T-cell (primary cell): ENCODE measurements around the gene KIAA1614. TPM values are rescaled to one million over a fixed set of nuclear protein-coding genes. Genes with fewer than 3 reads are reported as not detected.
A peak's percentile ranks its signal among the peaks of the same experiment; 100 is the strongest.
"Not testable (repeated sequence)": the region's sequence is repeated elsewhere in the genome, so short reads cannot be mapped to it uniquely, and the experiment has no call there.

ENCODE experiments used
- ATAC-seq, 4 experiments: fragments of 200-7000 bp in 3 of 4; fragments of 150-1000 bp in 1 of 4; cut with Tn5 transposase; replicated peaks in 1 of 4; 1 replicate in 3 of 4; 2 replicates in 1 of 4; pipeline ENCODE4 v1.10.0; 2021; ENCODE audit warnings: moderate library complexity in 3 of 4, mild to moderate bottlenecking in 2 of 4, moderate number of reproducible peaks in 1 of 4
- CTCF ChIA-PET, 2 donors: fragments of 300-600 bp; sonication (Branson Sonifier 250); formaldehyde crosslinking; loops; one replicate each; lab custom pipeline; 2022; ENCODE audit warnings: antibody characterized with exemption in 2 of 2; lab: Charles Lee
- POLR2A ChIA-PET, 2 donors: fragments of 300-600 bp; sonication (Branson Sonifier 250); formaldehyde crosslinking; loops; one replicate each; lab custom pipeline; 2022; ENCODE audit warnings: antibody characterized with exemption in 2 of 2; lab: Charles Lee
- DNase-seq, 35 experiments: peaks; one replicate each; pipeline versions ENCODE4 v3.0.0 to v3.0.0-alpha.2; 2013 to 2023
- H3K27ac ChIP-seq: one replicate; pipeline ENCODE4 v1.5.1; 2013; ENCODE audit warnings: low read length
- H3K27me3 ChIP-seq, 2 experiments: replicated peaks in 1 of 2; 1 replicate in 1 of 2; 2 replicates in 1 of 2; pipeline versions ENCODE4 v1.6.1 to v1.7.0; 2013; ENCODE audit warnings: low read length in 1 of 2, mixed read lengths in 1 of 2; ENCODE audit not compliant: control insufficient read depth in 2 of 2, insufficient read depth in 2 of 2; ENCODE audit errors: extremely low read depth in 1 of 2
- H3K36me3 ChIP-seq, 2 donors: 1 replicate in 1 of 2; 2 replicates in 1 of 2; pipeline versions ENCODE4 v1.6.1 to v1.7.0; 2013; ENCODE audit warnings: low read length in 1 of 2; ENCODE audit not compliant: control insufficient read depth in 2 of 2, insufficient read depth in 1 of 2; ENCODE audit errors: extremely low read depth in 1 of 2
- H3K4me1 ChIP-seq, 2 experiments: 1 replicate in 1 of 2; 2 replicates in 1 of 2; pipeline versions ENCODE4 v1.6.1 to v1.7.0; 2013; ENCODE audit warnings: low read length in 2 of 2, mixed read lengths in 1 of 2; ENCODE audit not compliant: insufficient read depth in 2 of 2, control insufficient read depth in 1 of 2; ENCODE audit errors: extremely low read depth in 1 of 2
- H3K4me3 ChIP-seq, 2 donors: 1 replicate in 1 of 2; 2 replicates in 1 of 2; pipeline versions ENCODE4 v1.5.1 to v1.7.0; 2013; ENCODE audit warnings: mild to moderate bottlenecking in 2 of 2, low read length in 1 of 2, moderate library complexity in 1 of 2; ENCODE audit not compliant: control insufficient read depth in 1 of 2; ENCODE audit errors: extremely low read depth in 1 of 2
- H3K9me3 ChIP-seq: 2 replicates; pipeline ENCODE4 v1.7.0; 2013
- H3K27ac Mint-ChIP-seq, 2 donors: one replicate each; pipeline ENCODE4 v1.8.0; 2020 to 2021; ENCODE audit warnings: mild to moderate bottlenecking in 2 of 2, mixed read lengths in 2 of 2
- H3K27me3 Mint-ChIP-seq, 2 donors: one replicate each; pipeline ENCODE4 v1.8.0; 2021 to 2022; ENCODE audit warnings: mixed read lengths in 2 of 2
- H3K36me3 Mint-ChIP-seq: one replicate; pipeline ENCODE4 v1.8.0; 2021; ENCODE audit warnings: mixed read lengths
- H3K4me1 Mint-ChIP-seq, 3 donors: one replicate each; pipeline ENCODE4 v1.8.0; 2020 to 2022; ENCODE audit warnings: mixed read lengths in 3 of 3, mild to moderate bottlenecking in 1 of 3
- H3K4me3 Mint-ChIP-seq, 3 donors: one replicate each; pipeline ENCODE4 v1.8.0; 2020 to 2022; ENCODE audit warnings: mild to moderate bottlenecking in 3 of 3, mixed read lengths in 3 of 3, moderate library complexity in 3 of 3
- H3K9me3 Mint-ChIP-seq, 3 donors: one replicate each; pipeline ENCODE4 v1.8.0; 2020 to 2022; ENCODE audit warnings: mixed read lengths in 3 of 3
- WGBS: methylation state at CpG from one replicate; pipeline ENCODE4 v1.1.5; 2013; ENCODE audit warnings: missing lambda C conversion rate; ENCODE audit not compliant: insufficient coverage; 5-methylcytosine and 5-hydroxymethylcytosine counted together
- total RNA-seq, 35 experiments: library from RNA in 6 of 35; stranded (reverse) in 6 of 35; fragments of 120-200 nt in 1 of 35; gene quantifications; one replicate each; pipeline versions ENCODE4 v1.2.1 to v1.2.4 and lab custom pipeline; 2013 to 2026

KIAA1614 gene
- total RNA-seq, 5 donors from 2014 or later (not counting 1 experiment from before 2014, with no cell fraction given), result 0.05 to 0.38 (median 0.20) TPM

DNA sequence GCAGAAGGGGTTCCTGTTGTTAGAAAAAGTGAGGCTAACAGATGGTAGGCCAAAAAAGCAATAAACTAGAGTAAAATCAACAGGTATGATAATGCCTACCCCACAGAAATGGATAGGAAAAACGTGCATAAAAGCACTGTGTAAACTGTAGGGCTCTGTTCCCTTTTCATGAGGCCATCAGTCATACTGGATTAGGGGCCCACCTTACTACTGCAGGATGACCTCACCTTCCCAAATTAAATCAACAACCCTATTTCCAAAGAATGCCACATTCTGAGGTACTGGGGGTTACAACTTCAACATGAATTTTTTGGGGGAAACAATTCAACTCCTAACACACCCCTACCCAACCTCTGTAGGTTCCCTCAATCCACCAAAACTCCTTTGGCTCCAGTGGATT lies 54.9 kb downstream of the KIAA1614 start:
- H3K36me3 ChIP-seq, result peaks cover 6 to 25% of the 10 kb centered on the region in 2 donors
- H3K9me3 Mint-ChIP-seq, result no peaks in the 10 kb centered on the region
- 67% methylated on average over 1 of the region's 1 CpG for WGBS

DNA sequence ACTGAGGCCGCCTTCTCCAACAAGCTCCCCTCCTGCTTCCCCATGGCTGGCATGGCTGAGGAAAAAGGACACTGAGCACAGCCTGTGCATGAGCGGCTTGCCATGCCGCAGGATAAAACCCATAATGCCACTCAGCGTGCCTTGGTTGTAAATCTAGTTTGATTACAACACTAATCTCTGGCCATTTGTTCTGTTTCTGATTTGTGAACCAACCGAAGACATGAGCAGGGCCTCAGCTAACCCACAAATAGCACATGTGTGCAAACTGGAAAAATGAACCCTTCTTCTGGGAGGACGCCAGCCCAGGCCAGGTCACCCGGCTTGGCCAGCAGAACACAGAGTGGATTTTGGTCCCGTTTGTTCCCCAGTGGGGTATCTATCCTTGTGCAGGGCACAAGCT lies 56.1 kb downstream of the KIAA1614 start:
- POLR2A ChIA-PET, result interaction anchor here in 1 of 2 donors (0.6 to 0.7 kb wide), 2 partner anchors 138 to 307 kb away, joined by 3 read pairs; no protein-coding TSS in a partner anchor
- not testable (repeated sequence) for ATAC-seq, H3K27ac Mint-ChIP-seq

More for the DNA sequence above, 54.9 kb downstream of the KIAA1614 start:
- Mint-ChIP-seq H3K27me3 (no peaks in the 10 kb centered on the region), H3K27ac (no peak overlapping the region), H3K36me3 (peaks cover 56% of the 10 kb centered on the region), H3K4me1 (peaks cover 0 to 11% (median 4%) of the 10 kb centered on the region in 3 donors), H3K4me3 (no peak overlapping the region)
- CTCF ChIA-PET, result no interaction called here
- POLR2A ChIA-PET, result no interaction called here
- no peak overlapping the region for H3K27ac ChIP-seq
- H3K4me1 ChIP-seq, result peaks cover 0 to under 1% of the 10 kb centered on the region in 2 experiments
- H3K9me3 ChIP-seq, result no peaks in the 10 kb centered on the region
- H3K4me3 ChIP-seq, result no peak overlapping the region
- H3K27me3 ChIP-seq, result no peaks in the 10 kb centered on the region
- DNase-seq, result no peak
- no peak for ATAC-seq

DNA sequence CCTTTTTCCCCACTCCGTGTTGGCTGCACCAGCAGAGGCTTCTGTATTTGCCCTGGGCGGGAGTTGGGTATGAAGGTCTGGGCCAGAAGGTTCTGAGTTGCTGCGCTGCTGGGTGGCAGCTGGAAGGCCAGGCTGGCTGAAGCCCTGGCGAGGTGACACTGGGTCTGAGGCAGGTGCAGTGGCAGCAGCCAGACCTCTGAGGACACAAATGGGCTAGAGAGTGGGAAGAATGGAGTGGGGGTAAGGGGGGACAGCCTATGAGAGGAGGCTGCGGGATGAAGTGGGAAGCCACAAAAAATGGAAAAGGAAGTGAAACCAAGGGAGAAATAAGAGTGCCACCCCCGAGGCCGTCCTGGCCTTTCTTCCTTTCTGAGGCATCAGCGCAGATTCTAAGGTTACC lies 56.7 kb downstream of the KIAA1614 start:
- H3K9me3 Mint-ChIP-seq, result no peaks in the 10 kb centered on the region
- WGBS, result 68% methylated on average over 6 of the region's 8 CpGs
- Histone ChIP-seq H3K27me3 (no peaks in the 10 kb centered on the region), H3K4me3 (no peak overlapping the region), H3K27ac (no peak overlapping the region), H3K9me3 (no peaks in the 10 kb centered on the region), H3K4me1 (no peaks in the 10 kb centered on the region), H3K36me3 (peaks cover 6 to 34% of the 10 kb centered on the region in 2 donors)
- no peak for DNase-seq
- H3K27ac Mint-ChIP-seq, result no peak overlapping the region
- ChIA-PET POLR2A (interaction anchor here in 1 of 2 donors (0.6 to 0.7 kb wide), 2 partner anchors 137 to 308 kb away, joined by 3 read pairs; no protein-coding TSS in a partner anchor), CTCF (no interaction called here)
- no peaks in the 10 kb centered on the region for H3K27me3 Mint-ChIP-seq
- H3K4me1 Mint-ChIP-seq, result peaks cover 0 to 11% (median 4%) of the 10 kb centered on the region in 3 donors
- no peak overlapping the region for H3K4me3 Mint-ChIP-seq
- H3K36me3 Mint-ChIP-seq, result peaks cover 64% of the 10 kb centered on the region
- ATAC-seq, result no peak

More for the DNA sequence above, 56.1 kb downstream of the KIAA1614 start:
- WGBS, result 100% methylated on average over 3 of the region's 8 CpGs
- H3K9me3 ChIP-seq, H3K4me3 ChIP-seq, CTCF ChIA-PET, H3K27ac ChIP-seq, H3K27me3 Mint-ChIP-seq, H3K27me3 ChIP-seq, DNase-seq, H3K9me3 Mint-ChIP-seq, H3K4me3 Mint-ChIP-seq, H3K4me1 ChIP-seq: not testable (repeated sequence)
- H3K36me3 ChIP-seq, result peaks cover 6 to 34% of the 10 kb centered on the region in 2 donors
- peaks cover 0 to 11% (median 4%) of the 10 kb centered on the region in 3 donors for H3K4me1 Mint-ChIP-seq
- peaks cover 66% of the 10 kb centered on the region for H3K36me3 Mint-ChIP-seq

DNA sequence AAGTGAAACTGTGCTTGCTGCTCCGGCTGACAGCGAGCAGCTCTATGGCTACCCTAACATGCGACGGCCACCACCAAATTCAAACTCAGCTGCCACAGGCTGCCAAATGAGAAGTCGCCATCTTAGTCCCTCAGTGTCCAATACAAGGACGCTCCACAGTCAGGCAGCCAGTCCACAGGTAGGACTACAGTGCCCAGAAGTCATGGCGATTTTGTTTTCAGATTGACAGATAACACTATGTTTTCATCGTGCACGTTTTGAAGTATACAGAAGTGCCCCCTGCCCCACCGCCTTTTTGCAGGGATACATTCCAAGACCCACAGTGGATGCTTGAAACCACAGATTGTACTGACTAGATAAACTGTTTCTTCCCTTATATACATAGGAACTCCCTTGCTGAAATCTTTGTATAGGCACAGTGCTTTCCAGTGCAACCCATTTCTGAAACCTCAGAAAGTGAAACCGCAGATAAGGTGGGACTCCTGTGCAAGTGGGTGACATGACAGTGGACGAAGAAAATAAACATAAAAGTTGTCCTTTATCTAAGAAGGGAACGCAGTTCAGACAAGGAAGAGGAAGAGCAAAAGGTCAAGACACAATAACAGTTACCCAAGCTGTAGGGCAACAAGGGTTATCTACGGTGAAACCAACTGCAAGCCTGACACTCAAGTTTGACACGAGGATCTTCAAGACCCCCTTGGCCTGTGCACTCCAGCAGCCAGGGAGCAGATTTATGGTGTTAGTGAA lies 57.8 kb downstream of the KIAA1614 start:
- Mint-ChIP-seq H3K9me3 (no peaks in the 10 kb centered on the region), H3K27ac (no peak overlapping the region), H3K27me3 (no peaks in the 10 kb centered on the region), H3K4me3 (no peak overlapping the region), H3K4me1 (peaks cover 7 to 19% (median 13%) of the 10 kb centered on the region in 3 donors), H3K36me3 (peaks cover 65% of the 10 kb centered on the region)
- WGBS, result 90% methylated on average over 13 of the region's 15 CpGs
- H3K27me3 ChIP-seq, result no peaks in the 10 kb centered on the region
- no peaks in the 10 kb centered on the region for H3K9me3 ChIP-seq
- CTCF ChIA-PET, result no interaction called here
- peaks cover 1 to 6% of the 10 kb centered on the region in 2 experiments for H3K4me1 ChIP-seq
- POLR2A ChIA-PET, result no interaction called here
- ATAC-seq (no peak), DNase-seq (no peak)
- H3K27ac ChIP-seq, result no peak overlapping the region
- peaks cover 6 to 36% of the 10 kb centered on the region in 2 donors for H3K36me3 ChIP-seq
- no peak overlapping the region for H3K4me3 ChIP-seq

DNA sequence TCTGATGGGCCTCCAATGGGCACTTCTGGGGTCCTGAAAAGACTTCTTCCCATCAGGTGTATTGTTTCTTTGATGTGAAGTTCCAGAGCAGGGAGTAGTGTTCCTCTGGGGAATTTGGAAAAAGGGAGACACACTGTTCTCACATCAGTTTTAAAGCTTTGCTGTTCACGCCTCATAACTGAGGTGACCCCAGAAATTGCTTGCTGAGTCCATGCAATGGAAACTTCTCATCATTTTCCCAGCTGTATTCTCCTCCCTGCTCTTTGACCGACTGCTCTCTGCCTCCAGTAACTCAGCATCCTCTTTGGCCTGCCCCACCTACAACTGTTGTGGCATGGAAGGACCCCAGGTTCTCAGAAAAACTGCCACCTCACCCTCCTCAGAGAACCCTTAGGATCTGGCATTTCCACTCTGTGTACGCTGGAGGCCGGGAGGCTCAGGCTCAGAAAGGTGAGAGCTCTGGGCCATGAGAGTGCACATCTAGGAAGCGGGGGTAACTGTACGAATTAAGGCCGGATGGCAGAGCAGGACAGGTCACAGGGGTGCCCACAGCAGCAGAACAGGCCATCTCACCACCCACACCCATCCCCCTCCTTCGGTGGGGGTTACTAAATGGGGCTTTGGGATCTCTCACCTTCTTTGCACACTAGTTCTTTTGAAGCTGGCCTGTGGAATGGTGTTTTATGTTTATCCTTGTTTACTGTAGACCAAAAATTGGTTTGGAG lies 58.7 kb downstream of the KIAA1614 start:
- ChIA-PET POLR2A (no interaction called here), CTCF (no interaction called here)
- Histone ChIP-seq H3K27ac (no peak overlapping the region), H3K36me3 (peaks cover 10 to 46% of the 10 kb centered on the region in 2 donors), H3K4me3 (no peak overlapping the region), H3K27me3 (no peaks in the 10 kb centered on the region), H3K9me3 (no peaks in the 10 kb centered on the region), H3K4me1 (peaks cover 3 to 7% of the 10 kb centered on the region in 2 experiments)
- H3K9me3 Mint-ChIP-seq, result no peaks in the 10 kb centered on the region
- H3K27me3 Mint-ChIP-seq, result no peaks in the 10 kb centered on the region
- H3K4me3 Mint-ChIP-seq, result no peak overlapping the region
- H3K27ac Mint-ChIP-seq, result no peak overlapping the region
- DNase-seq, result no peak
- H3K36me3 Mint-ChIP-seq, result peaks cover 65% of the 10 kb centered on the region
- peaks cover 16 to 26% (median 22%) of the 10 kb centered on the region in 3 donors for H3K4me1 Mint-ChIP-seq
- WGBS, result 91% methylated on average over 2 of the region's 8 CpGs
- ATAC-seq, result no peak

DNA sequence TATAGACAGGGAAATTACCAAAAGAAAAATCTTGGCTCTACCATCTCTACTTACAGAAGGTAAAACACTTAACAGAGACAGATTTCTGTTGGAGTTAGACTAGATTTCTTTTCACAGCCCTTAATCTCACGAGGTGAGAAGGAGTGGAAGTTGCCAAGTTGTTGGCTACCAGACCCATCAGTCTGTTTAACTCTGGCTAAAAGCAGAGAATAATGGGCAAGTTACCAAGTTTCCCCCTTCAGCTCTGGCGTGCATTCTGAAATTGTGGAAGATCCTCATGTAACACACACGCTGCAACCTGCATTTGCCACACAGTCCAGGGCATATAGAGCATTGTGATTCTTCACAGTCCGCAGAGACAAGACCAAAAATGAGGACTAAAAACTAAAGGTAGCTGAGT lies 60.7 kb downstream of the KIAA1614 start:
- H3K36me3 ChIP-seq, result peaks cover 10 to 50% of the 10 kb centered on the region in 2 donors
- peaks cover 20 to 25% (median 23%) of the 10 kb centered on the region in 3 donors for H3K4me1 Mint-ChIP-seq
- H3K4me1 ChIP-seq, result peaks cover 3 to 7% of the 10 kb centered on the region in 2 experiments
- H3K27ac Mint-ChIP-seq, result peak overlapping the region in 1 of 2 donors; percentile 28
- 95% methylated on average over 4 of the region's 4 CpGs for WGBS
- H3K36me3 Mint-ChIP-seq, result peaks cover 70% of the 10 kb centered on the region
- no peaks in the 10 kb centered on the region for H3K27me3 ChIP-seq
- ChIA-PET CTCF (no interaction called here), POLR2A (no interaction called here)
- H3K4me3 Mint-ChIP-seq, result no peak overlapping the region
- DNase-seq, result no peak
- ATAC-seq, result no peak
- H3K4me3 ChIP-seq, result no peak overlapping the region
- no peak overlapping the region for H3K27ac ChIP-seq
- H3K9me3 ChIP-seq, result no peaks in the 10 kb centered on the region
- H3K27me3 Mint-ChIP-seq, result no peaks in the 10 kb centered on the region
- no peaks in the 10 kb centered on the region for H3K9me3 Mint-ChIP-seq
